Upper lobe of left lung (tissue), 4 donors: Measurements from ENCODE around the gene CDHR2.

ENCODE experiments used
- EP300 ChIP-seq, 4 donors: sonication (generic); formaldehyde crosslinking; IDR thresholded peaks; one replicate each; pipeline ENCODE4 v1.5.1; 2017; ENCODE audit warnings: antibody characterized with exemption in 4 of 4, control low read depth in 2 of 4
- POLR2A ChIP-seq, 4 donors: fragments of 450-650 bp; IDR thresholded peaks; one replicate each; pipeline ENCODE4 v1.5.1; 2016 to 2017; ENCODE audit warnings: antibody characterized with exemption in 4 of 4, mild to moderate bottlenecking in 2 of 4
- POLR2AphosphoS5 ChIP-seq, 2 donors: sonication (generic); formaldehyde crosslinking; IDR thresholded peaks; one replicate each; pipeline ENCODE4 v1.5.1; 2017; ENCODE audit warnings: antibody characterized with exemption in 2 of 2
- TF ChIP-seq, protein P1 (sequence below), 6 experiments: fragments of 450-650 bp in 4 of 6; fragments of 200-600 bp in 2 of 6; sonication (generic) in 2 of 6; IDR thresholded peaks; one replicate each; pipeline ENCODE4 v1.5.1; 2016 to 2019; ENCODE audit warnings: antibody characterized with exemption in 6 of 6

- TF ChIP-seq, protein P1, sequence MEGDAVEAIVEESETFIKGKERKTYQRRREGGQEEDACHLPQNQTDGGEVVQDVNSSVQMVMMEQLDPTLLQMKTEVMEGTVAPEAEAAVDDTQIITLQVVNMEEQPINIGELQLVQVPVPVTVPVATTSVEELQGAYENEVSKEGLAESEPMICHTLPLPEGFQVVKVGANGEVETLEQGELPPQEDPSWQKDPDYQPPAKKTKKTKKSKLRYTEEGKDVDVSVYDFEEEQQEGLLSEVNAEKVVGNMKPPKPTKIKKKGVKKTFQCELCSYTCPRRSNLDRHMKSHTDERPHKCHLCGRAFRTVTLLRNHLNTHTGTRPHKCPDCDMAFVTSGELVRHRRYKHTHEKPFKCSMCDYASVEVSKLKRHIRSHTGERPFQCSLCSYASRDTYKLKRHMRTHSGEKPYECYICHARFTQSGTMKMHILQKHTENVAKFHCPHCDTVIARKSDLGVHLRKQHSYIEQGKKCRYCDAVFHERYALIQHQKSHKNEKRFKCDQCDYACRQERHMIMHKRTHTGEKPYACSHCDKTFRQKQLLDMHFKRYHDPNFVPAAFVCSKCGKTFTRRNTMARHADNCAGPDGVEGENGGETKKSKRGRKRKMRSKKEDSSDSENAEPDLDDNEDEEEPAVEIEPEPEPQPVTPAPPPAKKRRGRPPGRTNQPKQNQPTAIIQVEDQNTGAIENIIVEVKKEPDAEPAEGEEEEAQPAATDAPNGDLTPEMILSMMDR (IDR thresholded peaks at IDR 0.05): no peak
- no peak for TF ChIP-seq POLR2A (IDR thresholded peaks at IDR 0.05)
- TF ChIP-seq POLR2AphosphoS5 (IDR thresholded peaks at IDR 0.05): no peak
- TF ChIP-seq EP300 (IDR thresholded peaks at IDR 0.05): no peak
These were observed 10.5 kb downstream of the CDHR2 start for GRCh38 chr5:176559683-176560082.
